ENCODE measurements around the gene C4A. TPM values are rescaled to one million over a fixed set of nuclear protein-coding genes. Genes with fewer than 3 reads are reported as not detected.

Gene C4A
- total RNA-seq, 4 donors from 2014 or later: 31.6 to 187 (median 98.2) TPM

GRCh38 chr6:31952140-31952805 lies 29.6 kb upstream of the C4A start:
- no peak for TF ChIP-seq EP300 (IDR thresholded peaks at IDR 0.05)
- TF ChIP-seq CTCF (IDR thresholded peaks at IDR 0.05): peak; percentile 66 to 77 (median 71)
- peak in 1 of 2 donors; percentile 46 for TF ChIP-seq POLR2AphosphoS5 (IDR thresholded peaks at IDR 0.05)
- H3K27ac ChIP-seq (replicated peaks in 1 of 4): peak overlapping the region; percentile 18 to 60 (median 36)
- H3K4me3 ChIP-seq: no peak overlapping the region
- DNase-seq (ENCODE audit: extremely low spot score): no peak
- peaks cover 40 to 71% (median 60%) of the 10 kb centered on the region in 4 donors for H3K36me3 ChIP-seq
- intact Hi-C loops (cut with DNase I): loop anchor here (5.0 kb wide), 1 partner anchor 55 kb away; the partner anchor contains the start of gene EHMT2
- no peaks in the 10 kb centered on the region for H3K9me3 ChIP-seq
- peaks cover 0 to 14% (median 11%) of the 10 kb centered on the region in 4 donors for H3K4me1 ChIP-seq
- WGBS: 40% methylated on average over 5 of the region's 5 CpGs
- no peaks in the 10 kb centered on the region for H3K27me3 ChIP-seq

GRCh38 chr6:31952890-31953289 lies 29.0 kb upstream of the C4A start:
- no peaks in the 10 kb centered on the region for H3K27me3 ChIP-seq
- H3K9me3 ChIP-seq: no peaks in the 10 kb centered on the region
- H3K27ac ChIP-seq (replicated peaks in 1 of 4): peak overlapping the region; percentile 18 to 60 (median 36)
- H3K4me3 ChIP-seq: no peak overlapping the region
- TF ChIP-seq CTCF (IDR thresholded peaks at IDR 0.05): no peak
- no peak for TF ChIP-seq POLR2A (IDR thresholded peaks at IDR 0.05; ENCODE audit: low read depth)
- TF ChIP-seq POLR2AphosphoS5 (IDR thresholded peaks at IDR 0.05): no peak
- TF ChIP-seq EP300 (IDR thresholded peaks at IDR 0.05): no peak
- no peak for DNase-seq (ENCODE audit: extremely low spot score)
- WGBS: 65% methylated on average over 5 of the region's 5 CpGs
- peaks cover 5 to 21% (median 17%) of the 10 kb centered on the region in 4 donors for H3K4me1 ChIP-seq
- peaks cover 40 to 71% (median 60%) of the 10 kb centered on the region in 4 donors for H3K36me3 ChIP-seq
- intact Hi-C loops (cut with DNase I): loop anchor here (5.0 kb wide), 1 partner anchor 56 kb away; the partner anchor contains the start of gene EHMT2

- TF ChIP-seq EP300 (IDR thresholded peaks at IDR 0.05) (no peak), POLR2A (IDR thresholded peaks at IDR 0.05; ENCODE audit: low read depth) (no peak), CTCF (IDR thresholded peaks at IDR 0.05) (no peak), POLR2AphosphoS5 (IDR thresholded peaks at IDR 0.05) (no peak)
These were observed 27.3 kb upstream of the C4A start for GRCh38 chr6:31954511-31954910.

GRCh38 chr6:31956796-31957195 lies 25.1 kb upstream of the C4A start:
- Histone ChIP-seq H3K4me1 (peaks cover 20 to 46% (median 34%) of the 10 kb centered on the region in 4 donors), H3K4me3 (no peak overlapping the region), H3K27ac (replicated peaks in 1 of 4) (no peak overlapping the region), H3K27me3 (no peaks in the 10 kb centered on the region), H3K36me3 (peaks cover 45 to 75% (median 68%) of the 10 kb centered on the region in 4 donors), H3K9me3 (no peaks in the 10 kb centered on the region)
- intact Hi-C loops (cut with DNase I): no loop called here
- WGBS: 96% methylated on average over 3 of the region's 3 CpGs
- no peak for DNase-seq (ENCODE audit: extremely low spot score)
- TF ChIP-seq EP300 (IDR thresholded peaks at IDR 0.05) (no peak), CTCF (IDR thresholded peaks at IDR 0.05) (no peak), POLR2AphosphoS5 (IDR thresholded peaks at IDR 0.05) (no peak), POLR2A (IDR thresholded peaks at IDR 0.05; ENCODE audit: low read depth) (no peak)

More at GRCh38 chr6:31954511-31954910, 27.3 kb upstream of the C4A start:
- H3K27me3 ChIP-seq: no peaks in the 10 kb centered on the region
- no peak overlapping the region for H3K4me3 ChIP-seq
- peaks cover 40 to 71% (median 60%) of the 10 kb centered on the region in 4 donors for H3K36me3 ChIP-seq
- no peak overlapping the region for H3K27ac ChIP-seq (replicated peaks in 1 of 4)
- intact Hi-C loops (cut with DNase I): loop anchor here (5.0 kb wide), 1 partner anchor 57 kb away; the partner anchor contains the start of gene EHMT2
- WGBS: 97% methylated on average over 28 of the region's 28 CpGs
- H3K9me3 ChIP-seq: no peaks in the 10 kb centered on the region
- peaks cover 14 to 31% (median 26%) of the 10 kb centered on the region in 4 donors for H3K4me1 ChIP-seq
- DNase-seq (ENCODE audit: extremely low spot score): no peak

All from esophagus muscularis mucosa (tissue), 4 donors.